Eye (tissue), 1 donor: ENCODE measurements around the gene GFRA1.
"Not testable (repeated sequence)": the region's sequence is repeated elsewhere in the genome, so short reads cannot be mapped to it uniquely, and the experiment has no call there.

ENCODE experiments used
- DNase-seq: peaks from one replicate; pipeline ENCODE4 v3.0.0-alpha.2; 2015

GFRA1 gene

GRCh38 chr10:116195039-116195438 is 78.0 kb downstream of the GFRA1 start:
- DNase-seq = no peak

GRCh38 chr10:116194061-116194460 is 78.9 kb downstream of the GFRA1 start:
- DNase-seq = no peak

- no peak for DNase-seq
Measured at GRCh38 chr10:116190883-116191282, 82.1 kb downstream of the GFRA1 start.

- DNase-seq = no peak
Measured at GRCh38 chr10:116186273-116186672, 86.7 kb downstream of the GFRA1 start.

GRCh38 chr10:116185199-116185867 is 87.7 kb downstream of the GFRA1 start:
- DNase-seq = no peak

- DNase-seq = peak; percentile 37
Measured at GRCh38 chr10:116184512-116184794, 88.6 kb downstream of the GFRA1 start.

- peak; percentile 34 for DNase-seq
Measured at GRCh38 chr10:116183733-116184511, 89.1 kb downstream of the GFRA1 start.

- DNase-seq = no peak
Measured at GRCh38 chr10:116182426-116182825, 90.6 kb downstream of the GFRA1 start.

- DNase-seq = no peak
Measured at GRCh38 chr10:116178086-116178605, 94.9 kb downstream of the GFRA1 start.

- DNase-seq = no peak
Measured at GRCh38 chr10:116175231-116175630, 97.8 kb downstream of the GFRA1 start.

GRCh38 chr10:116171505-116171904 is 101.5 kb downstream of the GFRA1 start:
- DNase-seq = no peak

GRCh38 chr10:116170815-116171250 is 102.2 kb downstream of the GFRA1 start:
- peak; percentile 71 for DNase-seq

- no peak for DNase-seq
Measured at GRCh38 chr10:116169782-116170445, 103.1 kb downstream of the GFRA1 start.

- DNase-seq = no peak
Measured at GRCh38 chr10:116168745-116169144, 104.3 kb downstream of the GFRA1 start.

- no peak for DNase-seq
Measured at GRCh38 chr10:116168329-116168728, 104.7 kb downstream of the GFRA1 start.

- not testable (repeated sequence) for DNase-seq
Measured at GRCh38 chr10:116165941-116166340, 107.1 kb downstream of the GFRA1 start.

GRCh38 chr10:116164291-116164690 is 108.7 kb downstream of the GFRA1 start:
- no peak for DNase-seq

- no peak for DNase-seq
Measured at GRCh38 chr10:116163333-116164131, 109.5 kb downstream of the GFRA1 start.

- DNase-seq = no peak
Measured at GRCh38 chr10:116162851-116163250, 110.2 kb downstream of the GFRA1 start.

- no peak for DNase-seq
Measured at GRCh38 chr10:116160271-116160670, 112.7 kb downstream of the GFRA1 start.

GRCh38 chr10:116159197-116159596 is 113.8 kb downstream of the GFRA1 start:
- DNase-seq = no peak

GRCh38 chr10:116158036-116158435 is 115.0 kb downstream of the GFRA1 start:
- no peak for DNase-seq

GRCh38 chr10:116157485-116157884 is 115.5 kb downstream of the GFRA1 start:
- DNase-seq = no peak
